Urinary bladder (tissue), 4 donors: ENCODE measurements around the gene ACBD5. TPM values are rescaled to one million over a fixed set of nuclear protein-coding genes. Genes with fewer than 3 reads are reported as not detected.
"Not testable (repeated sequence)": the region's sequence is repeated elsewhere in the genome, so short reads cannot be mapped to it uniquely, and the experiment has no call there.

Source experiments
- DNase-seq: peaks from one replicate; pipeline ENCODE4 v3.0.0-alpha.2; 2015; ENCODE audit errors: extremely low spot score
- H3K27ac ChIP-seq: one replicate; pipeline ENCODE4 v1.5.1; 2013; ENCODE audit warnings: low read depth, mild to moderate bottlenecking, moderate library complexity
- H3K36me3 ChIP-seq: one replicate; pipeline ENCODE4 v1.6.1; 2013; ENCODE audit warnings: mild to moderate bottlenecking, moderate library complexity; ENCODE audit not compliant: insufficient read depth
- H3K4me1 ChIP-seq: one replicate; pipeline ENCODE4 v1.6.1; 2013; ENCODE audit warnings: mild to moderate bottlenecking, moderate library complexity; ENCODE audit not compliant: insufficient read depth
- H3K4me3 ChIP-seq: one replicate; pipeline ENCODE4 v1.5.1; 2013; ENCODE audit warnings: low read depth, low read length
- WGBS: extraction: QIAGEN DNeasy Blood & Tissue Kit; methylation state at CpG from one replicate; pipeline ENCODE4 v1.1.7; 2013; 5-methylcytosine and 5-hydroxymethylcytosine counted together
- polyA plus RNA-seq: library from polyadenylated mRNA; stranded (reverse); fragments of 200-250 nt; gene quantifications from one replicate; pipeline ENCODE4 v1.2.3, GENCODE V29; 2013
- total RNA-seq: library from RNA; depleted of rRNA; stranded (reverse); fragments of >200 nt; gene quantifications from one replicate; pipeline ENCODE4 v1.2.3, GENCODE V29; 2014
- donor health status: healthy with polysubstance abuse.
- donor health status: healthy.

Gene ACBD5
- total and polyA plus RNA-seq, 2 donors, result 12.7 to 24.9 TPM

DNA sequence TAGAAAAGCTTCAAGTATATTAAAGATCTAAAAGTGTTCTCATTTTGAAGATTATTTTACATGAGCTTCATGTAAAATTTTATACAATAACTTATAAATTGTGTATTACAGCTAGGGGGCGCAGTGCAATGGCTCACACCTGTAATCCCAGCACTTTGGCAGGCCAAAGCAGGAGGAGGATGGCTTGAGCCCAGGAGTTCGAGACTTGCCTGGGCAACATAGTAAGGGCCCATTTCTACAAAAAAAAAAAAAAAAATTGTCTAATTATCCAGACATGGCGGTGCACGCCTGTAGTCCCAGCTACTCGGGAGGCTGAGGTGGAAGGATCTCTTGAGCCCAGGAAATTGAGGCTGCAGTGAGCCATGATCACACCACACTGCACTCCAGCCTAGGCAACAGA is 16.6 kb downstream of the ACBD5 start:
- no peak for DNase-seq
- whole genome bisulfite sequencing, result 84% methylated on average over 5 of the region's 5 CpGs
- H3K36me3 ChIP-seq, result peaks cover 3% of the 10 kb centered on the region
- H3K4me1 ChIP-seq, result no peaks in the 10 kb centered on the region
- no peak overlapping the region for H3K27ac ChIP-seq
- H3K4me3 ChIP-seq, result no peak overlapping the region

DNA sequence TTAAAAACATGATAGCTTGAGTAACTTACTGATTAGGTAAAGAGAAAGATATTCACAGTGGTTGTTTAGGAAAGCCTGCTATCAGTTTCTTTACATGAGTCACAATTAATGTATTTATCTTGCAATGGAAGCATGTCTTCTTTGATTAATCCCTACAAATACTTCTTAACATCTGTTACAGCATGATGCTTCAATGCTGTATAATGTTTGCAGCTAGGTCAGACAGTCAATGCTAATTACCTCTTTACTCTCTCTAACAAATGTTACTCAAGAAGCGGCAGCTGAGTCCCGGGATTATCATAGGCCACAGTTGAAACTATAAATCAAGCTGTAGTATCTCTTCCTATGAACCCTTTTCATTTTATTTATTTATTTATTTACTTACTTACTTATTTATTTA is 33.2 kb downstream of the ACBD5 start:
- Histone ChIP-seq H3K27ac (no peak overlapping the region), H3K4me1 (no peaks in the 10 kb centered on the region), H3K36me3 (peaks cover 17% of the 10 kb centered on the region), H3K4me3 (no peak overlapping the region)
- no peak for DNase-seq
- 94% methylated on average over 2 of the region's 2 CpGs for WGBS

DNA sequence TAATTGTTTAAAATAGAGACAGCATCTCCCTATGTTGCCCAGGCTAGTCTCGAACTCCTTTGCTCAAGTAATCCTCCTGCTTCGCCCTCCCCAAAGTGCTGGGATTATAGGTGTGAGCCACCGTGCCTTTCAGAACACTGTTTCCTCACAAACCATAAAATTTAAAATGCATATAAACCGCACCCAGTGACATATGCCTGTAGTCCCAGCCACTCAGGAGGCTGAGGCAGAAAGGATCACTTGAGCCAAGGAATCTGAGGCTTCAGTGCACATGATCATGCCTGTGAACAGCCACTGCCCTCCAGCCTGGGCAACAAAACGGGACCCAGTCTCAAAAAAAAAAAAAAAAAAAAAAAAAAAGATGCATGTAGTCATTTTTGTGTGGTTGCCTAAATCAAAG is 36.8 kb downstream of the ACBD5 start:
- no peak overlapping the region for H3K27ac ChIP-seq
- WGBS, result 86% methylated on average over 5 of the region's 5 CpGs
- H3K4me3 ChIP-seq, result no peak overlapping the region
- no peaks in the 10 kb centered on the region for H3K4me1 ChIP-seq
- H3K36me3 ChIP-seq, result peaks cover 13% of the 10 kb centered on the region
- DNase-seq, result no peak

DNA sequence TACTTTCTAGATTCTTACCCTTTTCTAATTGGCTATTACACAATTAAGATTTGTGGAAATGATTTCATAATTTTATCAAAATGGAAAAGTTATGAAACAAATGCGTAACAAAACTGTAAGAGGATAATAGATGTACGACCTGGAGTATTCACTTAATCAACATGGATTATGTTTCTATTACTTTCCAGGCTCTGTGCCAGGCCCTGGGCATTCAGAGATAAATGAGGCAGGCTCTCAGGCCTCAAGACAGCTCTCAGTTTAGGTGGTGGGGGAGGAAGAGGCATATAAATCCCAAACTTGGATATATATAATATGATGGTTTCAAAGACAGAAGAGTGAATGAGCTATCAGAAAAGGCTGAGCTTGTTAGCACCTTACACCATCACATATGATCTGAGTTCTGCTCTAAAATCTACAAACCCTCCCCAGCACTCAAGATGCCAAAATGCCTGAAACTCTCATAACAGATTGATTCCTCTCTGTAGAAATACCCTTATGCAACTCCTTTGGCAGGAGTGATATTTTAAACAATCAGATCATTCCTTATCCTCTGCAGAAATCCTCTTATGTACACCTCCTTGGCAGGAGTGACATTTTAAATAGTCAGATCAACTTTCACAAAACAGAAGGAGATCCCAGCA is 42.5 kb downstream of the ACBD5 start:
- H3K4me3 ChIP-seq, result no peak overlapping the region
- peaks cover 11% of the 10 kb centered on the region for H3K36me3 ChIP-seq
- 40% methylated on average over 2 of the region's 2 CpGs for WGBS
- H3K4me1 ChIP-seq, result no peaks in the 10 kb centered on the region
- no peak for DNase-seq
- no peak overlapping the region for H3K27ac ChIP-seq

DNA sequence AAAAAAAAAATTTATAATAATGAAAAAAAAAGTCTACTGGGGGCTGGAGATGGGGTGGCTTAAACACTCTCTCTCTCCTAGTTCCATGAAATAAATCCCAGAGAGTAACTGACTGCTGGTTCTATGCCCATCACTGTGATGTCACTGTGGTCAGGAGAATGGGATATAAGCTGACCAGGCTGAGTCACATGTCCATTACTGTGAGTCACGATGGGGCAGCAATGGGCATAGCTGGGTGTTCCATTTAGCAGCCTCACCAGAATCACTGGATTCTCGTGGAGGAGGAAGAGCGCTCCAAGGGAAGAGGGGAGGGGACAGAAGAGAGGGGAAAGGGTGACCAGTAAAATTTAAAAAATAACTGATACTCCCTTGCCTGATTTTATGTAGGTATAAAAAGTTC is 48.3 kb downstream of the ACBD5 start:
- Histone ChIP-seq H3K36me3 (peaks cover 3% of the 10 kb centered on the region), H3K27ac (no peak overlapping the region), H3K4me1 (no peaks in the 10 kb centered on the region), H3K4me3 (no peak overlapping the region)
- 74% methylated on average over 3 of the region's 3 CpGs for WGBS
- no peak for DNase-seq

DNA sequence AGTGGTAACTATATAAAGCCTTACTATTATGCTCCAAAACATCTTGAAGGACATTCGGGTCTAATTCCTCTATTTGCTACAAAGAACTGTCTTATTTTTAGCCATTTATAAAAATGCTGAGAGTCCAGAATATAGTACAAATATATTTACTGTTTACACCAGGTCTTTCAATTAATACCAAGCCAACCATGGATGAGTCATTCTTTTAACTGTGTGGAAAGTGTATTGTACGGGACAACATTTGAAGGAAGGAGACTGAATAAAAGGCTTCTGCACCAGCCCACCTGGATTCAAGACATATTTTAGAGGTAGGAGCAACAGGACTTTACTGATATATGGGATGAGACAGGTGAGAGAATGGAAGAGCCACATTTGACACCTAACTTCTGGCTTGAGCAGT is 50.1 kb downstream of the ACBD5 start:
- no peak for DNase-seq
- H3K27ac ChIP-seq, result no peak overlapping the region
- no peaks in the 10 kb centered on the region for H3K36me3 ChIP-seq
- no peak overlapping the region for H3K4me3 ChIP-seq
- WGBS, result 72% methylated on average over 2 of the region's 2 CpGs
- no peaks in the 10 kb centered on the region for H3K4me1 ChIP-seq

DNA sequence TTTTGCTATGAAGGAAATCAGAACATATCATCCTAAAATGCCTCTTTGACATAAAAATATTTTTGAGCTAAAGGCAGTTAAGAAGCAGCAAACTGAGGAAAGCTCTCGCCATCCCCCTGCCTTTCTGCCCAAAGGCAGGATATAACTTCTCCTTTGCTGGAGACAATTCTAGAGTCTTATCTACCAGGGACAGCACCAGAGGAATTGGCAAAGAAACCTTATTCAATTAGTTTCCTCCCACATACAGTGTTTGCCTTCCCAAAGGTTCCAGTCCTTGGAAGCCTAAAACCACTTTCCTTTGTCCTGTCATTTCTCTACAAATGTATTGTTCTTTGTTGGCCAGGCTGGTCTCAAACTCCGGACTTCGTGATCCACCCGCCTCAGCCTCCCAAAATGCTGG is 51.7 kb downstream of the ACBD5 start:
- 97% methylated on average over 4 of the region's 4 CpGs for WGBS
- no peaks in the 10 kb centered on the region for H3K36me3 ChIP-seq
- H3K27ac ChIP-seq, result no peak overlapping the region
- H3K4me3 ChIP-seq, result no peak overlapping the region
- no peak for DNase-seq
- H3K4me1 ChIP-seq, result no peaks in the 10 kb centered on the region

DNA sequence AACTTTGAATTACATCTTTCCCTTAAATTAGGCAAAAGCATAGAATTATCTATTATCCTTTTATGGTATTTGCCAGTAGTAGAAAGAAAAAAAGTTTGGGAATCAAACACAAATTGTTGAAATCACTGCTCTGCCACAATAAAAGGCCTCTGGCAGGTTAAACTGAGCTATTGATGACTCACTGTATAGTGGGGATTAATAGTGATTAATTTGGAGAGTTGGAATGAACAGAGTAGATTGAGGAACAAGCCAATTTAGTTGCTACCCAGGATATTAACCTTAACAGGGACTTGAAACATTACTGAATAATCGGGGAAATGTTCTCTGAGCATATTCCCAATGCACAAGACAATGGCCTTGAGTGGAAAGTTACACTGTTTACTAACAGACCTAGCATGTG is 52.3 kb downstream of the ACBD5 start:
- no peaks in the 10 kb centered on the region for H3K36me3 ChIP-seq
- H3K27ac ChIP-seq, result no peak overlapping the region
- 94% methylated on average over 1 of the region's 1 CpG for WGBS
- H3K4me1 ChIP-seq, result no peaks in the 10 kb centered on the region
- no peak for DNase-seq
- no peak overlapping the region for H3K4me3 ChIP-seq

DNA sequence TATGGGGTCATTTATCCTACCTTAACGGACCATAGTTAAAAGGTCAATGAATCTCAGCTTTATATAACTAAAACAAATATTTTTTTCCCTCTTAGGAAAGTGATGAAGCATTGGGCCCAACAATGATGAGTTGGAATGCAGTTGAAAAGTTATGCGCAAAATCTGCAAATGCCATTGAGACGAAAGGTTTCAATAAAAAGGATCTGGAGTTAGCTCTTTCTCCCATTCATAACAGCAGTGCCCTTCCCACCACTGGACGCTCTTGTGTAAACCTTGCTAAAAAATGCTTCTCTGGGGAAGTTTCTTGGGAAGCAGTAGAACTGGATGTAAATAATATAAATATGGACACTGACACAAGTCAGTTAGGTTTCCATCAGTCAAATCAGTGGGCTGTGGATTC is 70.7 kb downstream of the ACBD5 start:
- peaks cover 6% of the 10 kb centered on the region for H3K36me3 ChIP-seq

DNA sequence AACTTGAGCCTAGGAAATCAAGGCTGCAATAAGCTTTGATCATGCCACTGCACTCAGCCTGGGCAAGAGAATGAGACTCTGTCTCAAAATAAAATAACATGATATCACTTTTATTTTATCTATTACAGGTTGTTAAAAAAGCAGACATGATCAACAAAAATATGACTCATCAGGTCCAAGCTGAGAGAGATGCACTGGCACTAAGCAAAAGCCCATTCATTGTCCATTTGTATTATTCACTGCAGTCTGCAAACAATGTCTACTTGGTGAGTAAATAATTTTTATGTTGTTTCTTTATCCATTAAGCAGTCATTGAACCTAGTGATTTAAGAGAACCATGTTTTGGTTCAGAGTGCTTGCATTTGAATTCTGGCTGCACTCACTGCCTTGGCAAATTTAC is 82.2 kb downstream of the ACBD5 start:
- H3K4me3 ChIP-seq, result no peak overlapping the region
- no peak for DNase-seq
- no peaks in the 10 kb centered on the region for H3K4me1 ChIP-seq
- H3K27ac ChIP-seq, result no peak overlapping the region
- H3K36me3 ChIP-seq, result no peaks in the 10 kb centered on the region

More for the DNA sequence above, 70.7 kb downstream of the ACBD5 start:
- H3K4me1 ChIP-seq, result no peaks in the 10 kb centered on the region
- DNase-seq, result no peak
- WGBS, result 94% methylated on average over 4 of the region's 4 CpGs
- H3K4me3 ChIP-seq, result no peak overlapping the region
- H3K27ac ChIP-seq, result no peak overlapping the region

DNA sequence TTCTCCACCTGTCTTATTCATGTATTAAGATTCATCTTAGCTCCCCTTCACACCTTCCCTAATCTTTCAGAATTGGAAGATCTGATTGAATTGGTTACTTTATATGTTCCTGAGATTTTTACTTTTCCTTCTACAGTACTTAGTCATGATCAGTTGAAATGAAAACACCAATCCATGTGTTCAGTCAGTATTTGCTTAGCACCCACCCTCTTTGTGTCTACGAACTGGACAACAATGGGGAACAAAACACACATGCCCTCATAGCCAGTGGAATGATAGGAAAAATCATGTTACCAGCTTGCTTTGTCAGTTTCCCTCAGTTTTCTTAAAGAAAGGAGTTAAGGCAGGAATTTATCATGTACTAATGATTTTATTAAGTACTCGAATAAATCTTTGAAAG is 83.4 kb downstream of the ACBD5 start:
- peaks cover 2% of the 10 kb centered on the region for H3K4me1 ChIP-seq
- no peak overlapping the region for H3K4me3 ChIP-seq
- H3K27ac ChIP-seq, result no peak overlapping the region
- no peak for DNase-seq
- 80% methylated on average over 2 of the region's 2 CpGs for WGBS
- H3K36me3 ChIP-seq, result no peaks in the 10 kb centered on the region

DNA sequence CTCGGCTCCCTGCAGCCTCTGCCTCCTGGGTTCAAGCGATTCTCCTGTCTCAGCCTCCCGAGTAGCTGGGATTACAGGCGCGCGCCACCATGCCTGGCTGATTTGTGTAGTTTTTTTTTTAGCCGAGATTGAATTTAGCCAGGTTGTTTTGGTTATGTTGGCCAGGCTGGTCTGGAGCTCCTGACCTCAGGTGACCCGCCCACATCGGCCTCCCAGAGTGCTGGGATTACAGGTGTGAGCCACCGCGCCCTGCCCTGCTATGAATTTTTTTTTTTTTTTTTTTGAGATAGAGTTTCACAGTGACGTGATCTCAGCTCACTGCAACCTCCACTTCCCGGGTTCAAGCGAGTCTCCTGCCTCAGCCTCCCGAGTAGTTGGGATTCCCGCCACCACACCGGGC is 84.0 kb downstream of the ACBD5 start:
- not testable (repeated sequence) for DNase-seq, H3K27ac ChIP-seq, H3K4me1 ChIP-seq, H3K36me3 ChIP-seq
- 90% methylated on average over 17 of the region's 17 CpGs for WGBS
- peak overlapping the region; percentile 52 for H3K4me3 ChIP-seq

DNA sequence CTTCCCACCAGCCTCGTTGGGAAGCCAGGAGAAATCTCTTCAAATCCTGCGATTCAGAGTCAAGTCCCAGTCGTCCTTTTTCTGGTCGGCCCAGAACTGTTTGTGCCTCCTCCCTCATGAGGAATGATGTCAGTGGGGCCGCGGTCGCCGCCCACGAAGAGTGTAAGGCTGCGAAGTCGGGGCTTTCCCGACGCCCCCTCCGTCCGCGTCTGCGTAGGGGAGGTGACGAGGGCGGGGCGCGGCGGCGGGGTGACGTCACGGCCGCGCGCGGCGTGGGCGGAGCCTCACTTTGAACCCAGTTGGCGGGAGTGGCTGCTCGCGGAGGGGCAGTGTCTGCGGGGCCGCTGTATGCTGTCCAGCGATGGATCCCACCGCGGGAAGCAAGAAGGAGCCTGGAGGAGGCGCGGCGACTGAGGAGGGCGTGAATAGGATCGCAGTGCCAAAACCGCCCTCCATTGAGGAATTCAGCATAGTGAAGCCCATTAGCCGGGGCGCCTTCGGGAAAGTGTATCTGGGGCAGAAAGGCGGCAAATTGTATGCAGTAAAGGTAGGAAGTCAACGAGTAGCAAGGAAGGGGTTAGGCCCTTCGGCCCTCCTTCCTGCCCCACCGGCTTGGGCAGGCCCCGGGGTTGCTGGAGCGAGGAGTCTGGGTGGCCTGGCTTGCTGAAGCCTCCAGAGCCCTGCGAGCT is 85.4 kb downstream of the ACBD5 start, which contains the start of gene MASTL:
Gene MASTL (plus strand): TSS at position 287 of the 689 bp plus-strand sequence. CDS start 75 bp downstream, at position 362.
- H3K27ac ChIP-seq, result peak within 1 kb of the TSS; percentile 97
- H3K36me3 ChIP-seq, result no peaks in the 10 kb centered on the region

DNA sequence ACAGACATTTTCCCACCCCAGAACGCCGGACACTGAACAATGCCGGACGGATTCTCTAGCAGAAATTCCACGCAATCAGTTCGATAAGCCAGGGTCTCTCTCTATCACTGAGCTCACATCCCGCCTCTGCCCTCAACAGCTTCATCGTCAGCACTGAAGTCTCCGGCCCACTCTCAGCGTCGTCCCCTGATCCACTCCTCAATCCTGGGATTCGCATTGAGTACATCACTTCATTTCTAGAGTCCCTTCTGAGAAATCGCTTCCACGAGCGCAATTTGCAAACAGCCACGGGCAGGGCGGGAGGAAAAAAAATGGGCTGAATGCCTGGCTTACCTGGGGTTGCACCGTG is 86.8 kb downstream of the ACBD5 start:
- Histone ChIP-seq H3K4me3 (peak overlapping the region; percentile 85), H3K27ac (peak overlapping the region; percentile 91), H3K36me3 (no peaks in the 10 kb centered on the region), H3K4me1 (peaks cover 2% of the 10 kb centered on the region)
- peak; percentile 14 for DNase-seq
- under 1% methylated on average over 18 of the region's 18 CpGs for WGBS

More for the DNA sequence above, 85.4 kb downstream of the ACBD5 start, which contains the start of gene MASTL:
- Histone ChIP-seq H3K4me3 (peak within 1 kb of the TSS; percentile 85), H3K4me1 (peaks cover 2% of the 10 kb centered on the region)
- under 1% methylated on average over 55 of the region's 55 CpGs for WGBS
- DNase-seq, result peak; percentile 78
